Activated T-helper 1 cell treated with anti-CD3 and anti-CD28 coated beads, Interleukin-12 subunit alpha, Interleukin-12 subunit beta, Interleukin-2, Interleukin-4 antibody, amounts not matched to agents 30 ng/mL and 10 ng/mL and 1 ng/mL, durations not matched to agents 14 hours and 24 hours and 36 hours (primary cell): ENCODE data around the gene ADPGK. TPM values are rescaled to one million over a fixed set of nuclear protein-coding genes. Genes with fewer than 3 reads are reported as not detected.
"Not testable (repeated sequence)": the region's sequence is repeated elsewhere in the genome, so short reads cannot be mapped to it uniquely, and the experiment has no call there.

ENCODE experiments used
- DNase-seq: peaks from one replicate; pipeline ENCODE4 v3.0.0; 2021; ENCODE audit warnings: low spot score
- H3K27ac Mint-ChIP-seq: one replicate; pipeline ENCODE4 v1.8.0; 2021; ENCODE audit warnings: mild to moderate bottlenecking, mixed read lengths
- H3K27me3 Mint-ChIP-seq: one replicate; pipeline ENCODE4 v1.8.0; 2022; ENCODE audit warnings: mild to moderate bottlenecking, moderate library complexity, mixed read lengths; ENCODE audit not compliant: insufficient read depth
- H3K36me3 Mint-ChIP-seq: one replicate; pipeline ENCODE4 v1.8.0; 2021; ENCODE audit warnings: low read depth, mixed read lengths
- H3K4me1 Mint-ChIP-seq: one replicate; pipeline ENCODE4 v1.8.0; 2021; ENCODE audit warnings: low read depth, mixed read lengths
- H3K4me3 Mint-ChIP-seq: one replicate; pipeline ENCODE4 v1.8.0; 2021; ENCODE audit warnings: mild to moderate bottlenecking, moderate library complexity, mixed read lengths
- H3K9me3 Mint-ChIP-seq: one replicate; pipeline ENCODE4 v1.8.0; 2021; ENCODE audit warnings: mixed read lengths
- intact Hi-C: fragments of 100-400 bp; cut with micrococcal nuclease; formaldehyde crosslinking; loops from one replicate; pipeline ENCODE4 v1.15.1; 2024
- total RNA-seq: library from RNA; stranded (reverse); gene quantifications from 2 replicates; pipeline ENCODE4 v1.2.3, GENCODE V29; 2022

ADPGK gene
- total RNA-seq: 94.0 and 101 TPM in 2 replicates

- peak; percentile 95 for DNase-seq
- peak within 1 kb of the TSS; percentile 92 for H3K4me3 Mint-ChIP-seq
- H3K36me3 Mint-ChIP-seq: peaks cover 25% of the 10 kb centered on the region
- peaks cover 66% of the 10 kb centered on the region for H3K4me1 Mint-ChIP-seq
- H3K9me3 Mint-ChIP-seq: no peaks in the 10 kb centered on the region
- H3K27me3 Mint-ChIP-seq: no peaks in the 10 kb centered on the region
- H3K27ac Mint-ChIP-seq: peak within 1 kb of the TSS; percentile 99
- intact Hi-C loops: loop anchor here (1.0 to 5.0 kb wide), 10 partner anchors 44 to 665 kb away; partner anchors contain the start of genes ARIH1, BBS4, HEXA and HIGD2B
Observed at GRCh38 chr15:72783640-72784455, at the start of gene ADPGK. TSS of gene ADPGK (minus strand) at chr15:72783758. CDS start at chr15:72783691, 67 bp downstream.

- intact Hi-C loops: no loop called here
- no peaks in the 10 kb centered on the region for H3K9me3 Mint-ChIP-seq
- no peak overlapping the region for H3K27ac Mint-ChIP-seq
- DNase-seq: no peak
- H3K27me3 Mint-ChIP-seq: peaks cover 22% of the 10 kb centered on the region
- no peaks in the 10 kb centered on the region for H3K36me3 Mint-ChIP-seq
- H3K4me1 Mint-ChIP-seq: no peaks in the 10 kb centered on the region
- H3K4me3 Mint-ChIP-seq: no peak overlapping the region
Observed at GRCh38 chr15:72827226-72827625, 43.7 kb upstream of the ADPGK start.

GRCh38 chr15:72826611-72827010 is 43.1 kb upstream of the ADPGK start:
- Mint-ChIP-seq H3K27me3 (peaks cover 25% of the 10 kb centered on the region), H3K4me1 (no peaks in the 10 kb centered on the region), H3K36me3 (no peaks in the 10 kb centered on the region), H3K4me3 (no peak overlapping the region), H3K9me3 (no peaks in the 10 kb centered on the region), H3K27ac (no peak overlapping the region)
- intact Hi-C loops: no loop called here
- no peak for DNase-seq

- no peaks in the 10 kb centered on the region for H3K4me1 Mint-ChIP-seq
- no peak for DNase-seq
- H3K27me3 Mint-ChIP-seq: peaks cover 19% of the 10 kb centered on the region
- H3K9me3 Mint-ChIP-seq: no peaks in the 10 kb centered on the region
- H3K36me3 Mint-ChIP-seq: no peaks in the 10 kb centered on the region
- H3K27ac Mint-ChIP-seq: no peak overlapping the region
- intact Hi-C loops: no loop called here
- H3K4me3 Mint-ChIP-seq: no peak overlapping the region
Observed at GRCh38 chr15:72825829-72826228, 42.3 kb upstream of the ADPGK start.

- no peaks in the 10 kb centered on the region for H3K9me3 Mint-ChIP-seq
- peaks cover 15% of the 10 kb centered on the region for H3K27me3 Mint-ChIP-seq
- H3K4me3 Mint-ChIP-seq: no peak overlapping the region
- intact Hi-C loops: no loop called here
- H3K27ac Mint-ChIP-seq: no peak overlapping the region
- DNase-seq: no peak
- no peaks in the 10 kb centered on the region for H3K36me3 Mint-ChIP-seq
- H3K4me1 Mint-ChIP-seq: no peaks in the 10 kb centered on the region
Observed at GRCh38 chr15:72824781-72825180, 41.2 kb upstream of the ADPGK start.

- intact Hi-C loops: no loop called here
- Mint-ChIP-seq H3K4me1 (no peaks in the 10 kb centered on the region), H3K27me3 (peaks cover 15% of the 10 kb centered on the region), H3K4me3 (no peak overlapping the region), H3K9me3 (no peaks in the 10 kb centered on the region), H3K27ac (no peak overlapping the region), H3K36me3 (no peaks in the 10 kb centered on the region)
- no peak for DNase-seq
Observed at GRCh38 chr15:72824112-72824511, 40.6 kb upstream of the ADPGK start.

- Mint-ChIP-seq H3K4me1 (no peaks in the 10 kb centered on the region), H3K4me3 (no peak overlapping the region), H3K9me3 (no peaks in the 10 kb centered on the region), H3K27ac (no peak overlapping the region), H3K27me3 (peaks cover 23% of the 10 kb centered on the region), H3K36me3 (no peaks in the 10 kb centered on the region)
- intact Hi-C loops: no loop called here
- no peak for DNase-seq
Observed at GRCh38 chr15:72820278-72820677, 36.7 kb upstream of the ADPGK start.

GRCh38 chr15:72818632-72819031 is 35.1 kb upstream of the ADPGK start:
- Mint-ChIP-seq H3K27ac (no peak overlapping the region), H3K27me3 (peaks cover 23% of the 10 kb centered on the region), H3K4me3 (no peak overlapping the region), H3K4me1 (no peaks in the 10 kb centered on the region), H3K9me3 (no peaks in the 10 kb centered on the region), H3K36me3 (no peaks in the 10 kb centered on the region)
- DNase-seq: no peak
- intact Hi-C loops: no loop called here

GRCh38 chr15:72813345-72814004 is 29.9 kb upstream of the ADPGK start:
- no peaks in the 10 kb centered on the region for H3K36me3 Mint-ChIP-seq
- no peak for DNase-seq
- intact Hi-C loops: no loop called here
- peaks cover 7% of the 10 kb centered on the region for H3K27me3 Mint-ChIP-seq
- H3K4me3 Mint-ChIP-seq: no peak overlapping the region
- H3K9me3 Mint-ChIP-seq: no peaks in the 10 kb centered on the region
- peaks cover 13% of the 10 kb centered on the region for H3K4me1 Mint-ChIP-seq
- no peak overlapping the region for H3K27ac Mint-ChIP-seq

GRCh38 chr15:72809329-72809728 is 25.8 kb upstream of the ADPGK start:
- intact Hi-C loops: no loop called here
- H3K36me3 Mint-ChIP-seq: no peaks in the 10 kb centered on the region
- no peak for DNase-seq
- no peaks in the 10 kb centered on the region for H3K27me3 Mint-ChIP-seq
- no peak overlapping the region for H3K27ac Mint-ChIP-seq
- no peak overlapping the region for H3K4me3 Mint-ChIP-seq
- H3K9me3 Mint-ChIP-seq: no peaks in the 10 kb centered on the region
- peaks cover 13% of the 10 kb centered on the region for H3K4me1 Mint-ChIP-seq

- H3K4me3 Mint-ChIP-seq, H3K27ac Mint-ChIP-seq, H3K27me3 Mint-ChIP-seq, H3K9me3 Mint-ChIP-seq, H3K36me3 Mint-ChIP-seq, DNase-seq, intact Hi-C loops: not testable (repeated sequence)
- peaks cover 13% of the 10 kb centered on the region for H3K4me1 Mint-ChIP-seq
Observed at GRCh38 chr15:72807346-72807745, 23.8 kb upstream of the ADPGK start.

GRCh38 chr15:72803006-72803405 is 19.4 kb upstream of the ADPGK start:
- no peaks in the 10 kb centered on the region for H3K36me3 Mint-ChIP-seq
- H3K4me3 Mint-ChIP-seq: no peak overlapping the region
- intact Hi-C loops: no loop called here
- no peak for DNase-seq
- H3K27me3 Mint-ChIP-seq: peaks cover 19% of the 10 kb centered on the region
- no peaks in the 10 kb centered on the region for H3K9me3 Mint-ChIP-seq
- H3K27ac Mint-ChIP-seq: no peak overlapping the region
- H3K4me1 Mint-ChIP-seq: no peaks in the 10 kb centered on the region

GRCh38 chr15:72801590-72802325 is 18.2 kb upstream of the ADPGK start:
- intact Hi-C loops: no loop called here
- Mint-ChIP-seq H3K27me3 (peaks cover 22% of the 10 kb centered on the region), H3K4me3 (no peak overlapping the region), H3K27ac (no peak overlapping the region), H3K36me3 (no peaks in the 10 kb centered on the region), H3K4me1 (peaks cover 6% of the 10 kb centered on the region), H3K9me3 (no peaks in the 10 kb centered on the region)
- DNase-seq: no peak
